Left cardiac atrium (tissue), 4 donors: Measurements from ENCODE around the gene NR3C1. TPM values are rescaled to one million over a fixed set of nuclear protein-coding genes. Genes with fewer than 3 reads are reported as not detected.
"Not testable (repeated sequence)": the region's sequence is repeated elsewhere in the genome, so short reads cannot be mapped to it uniquely, and the experiment has no call there.

Source experiments
- ATAC-seq, 2 donors: fragments of 200-7000 bp; cut with Tn5 transposase; one replicate each; pipeline ENCODE4 v1.9.1; 2020; ENCODE audit warnings: mild to moderate bottlenecking in 2 of 2, moderate library complexity in 2 of 2
- DNase-seq: peaks from one replicate; pipeline ENCODE4 v3.0.0-alpha.2; 2020
- intact Hi-C, 2 donors: fragments of 100-400 bp; cut with DNase I; formaldehyde crosslinking; loops; one replicate each; pipeline versions ENCODE4 v1.14.1 to v1.15.1; 2022 to 2023
- total RNA-seq, 2 donors: library from RNA; stranded (reverse); fragmentation: NEBNext Ultra II Directional; extraction: Animal tissue kit (Norgen Biotek cat#: 25700); gene quantifications; one replicate each; pipeline ENCODE4 v1.2.1, GENCODE V29; 2021
- donor health status: DM: no; HTN: yes; CAD: no.
- donor health status: DM: no; HTN: yes; CAD: no; lungs with severe emphysema.
- donor health status: DM: yes; HTN: yes; CAD: no.
- donor health status: Dilated cardiomyopathy.

The NR3C1 gene
- total RNA-seq, 2 donors from 2014 or later = 39.0 to 51.7 TPM

GRCh38 chr5:143347698-143348344, 55.7 kb downstream of the NR3C1 start:
- DNase-seq (no peak), ATAC-seq (peak in 1 of 2 donors; percentile 41)
- intact Hi-C loops = no loop called here

GRCh38 chr5:143347046-143347445, 56.4 kb downstream of the NR3C1 start:
- DNase-seq = no peak
- no peak for ATAC-seq
- intact Hi-C loops = no loop called here

GRCh38 chr5:143345671-143346440, 57.6 kb downstream of the NR3C1 start:
- intact Hi-C loops = no loop called here
- DNase-seq = no peak
- no peak for ATAC-seq

- ATAC-seq (no peak), DNase-seq (no peak)
- intact Hi-C loops = no loop called here
These were observed 60.4 kb downstream of the NR3C1 start for GRCh38 chr5:143343042-143343441.

- intact Hi-C loops = no loop called here
- no peak for ATAC-seq
These were observed 60.9 kb downstream of the NR3C1 start for GRCh38 chr5:143342607-143343006.

GRCh38 chr5:143341807-143342570, 61.5 kb downstream of the NR3C1 start:
- intact Hi-C loops = no loop called here
- ATAC-seq = peak in 1 of 2 donors; percentile 78

More at GRCh38 chr5:143342607-143343006, 60.9 kb downstream of the NR3C1 start:
- no peak for DNase-seq

GRCh38 chr5:143340891-143341685, 62.4 kb downstream of the NR3C1 start:
- ATAC-seq = peak in 1 of 2 donors; percentile 20
- intact Hi-C loops = no loop called here

More at GRCh38 chr5:143341807-143342570, 61.5 kb downstream of the NR3C1 start:
- DNase-seq = no peak

GRCh38 chr5:143338658-143339366, 64.7 kb downstream of the NR3C1 start:
- intact Hi-C loops = no loop called here
- ATAC-seq (no peak), DNase-seq (no peak)

More at GRCh38 chr5:143340891-143341685, 62.4 kb downstream of the NR3C1 start:
- no peak for DNase-seq

- DNase-seq (no peak), ATAC-seq (no peak)
- intact Hi-C loops = no loop called here
These were observed 65.5 kb downstream of the NR3C1 start for GRCh38 chr5:143337946-143338345.

- DNase-seq (peak; percentile 31), ATAC-seq (peak; percentile 67 to 78)
- intact Hi-C loops = no loop called here
These were observed 67.0 kb downstream of the NR3C1 start for GRCh38 chr5:143336485-143336884.

GRCh38 chr5:143334903-143335302, 68.6 kb downstream of the NR3C1 start:
- ATAC-seq = no peak
- intact Hi-C loops = no loop called here
- DNase-seq = no peak

- DNase-seq, ATAC-seq, intact Hi-C loops: not testable (repeated sequence)
These were observed 69.1 kb downstream of the NR3C1 start for GRCh38 chr5:143334380-143334779.

GRCh38 chr5:143331956-143332355, 71.5 kb downstream of the NR3C1 start:
- DNase-seq (no peak), ATAC-seq (no peak)
- intact Hi-C loops = no loop called here

GRCh38 chr5:143329843-143330242, 73.6 kb downstream of the NR3C1 start:
- ATAC-seq = no peak
- intact Hi-C loops = loop anchor here in 1 of 2 donors (5.0 kb wide), 1 partner anchor 67 kb away; no protein-coding TSS in a partner anchor
- no peak for DNase-seq

GRCh38 chr5:143328589-143329220, 74.8 kb downstream of the NR3C1 start:
- no peak for DNase-seq
- ATAC-seq = no peak
- intact Hi-C loops = loop anchor here in 1 of 2 donors (5.0 kb wide), 1 partner anchor 69 kb away; no protein-coding TSS in a partner anchor

- not testable (repeated sequence) for ATAC-seq, DNase-seq
- intact Hi-C loops = loop anchor here in 1 of 2 donors (5.0 kb wide), 1 partner anchor 72 kb away; no protein-coding TSS in a partner anchor
These were observed 78.4 kb downstream of the NR3C1 start for GRCh38 chr5:143325086-143325485.

- ATAC-seq, DNase-seq, intact Hi-C loops: not testable (repeated sequence)
These were observed 80.4 kb downstream of the NR3C1 start for GRCh38 chr5:143322931-143323630.
